ENCODE measurements around the gene ALDH3A2. TPM values are rescaled to one million over a fixed set of nuclear protein-coding genes. Genes with fewer than 3 reads are reported as not detected.

The ALDH3A2 gene
- total RNA-seq, 1 donor from 2014 or later: 36.9 TPM

DNA sequence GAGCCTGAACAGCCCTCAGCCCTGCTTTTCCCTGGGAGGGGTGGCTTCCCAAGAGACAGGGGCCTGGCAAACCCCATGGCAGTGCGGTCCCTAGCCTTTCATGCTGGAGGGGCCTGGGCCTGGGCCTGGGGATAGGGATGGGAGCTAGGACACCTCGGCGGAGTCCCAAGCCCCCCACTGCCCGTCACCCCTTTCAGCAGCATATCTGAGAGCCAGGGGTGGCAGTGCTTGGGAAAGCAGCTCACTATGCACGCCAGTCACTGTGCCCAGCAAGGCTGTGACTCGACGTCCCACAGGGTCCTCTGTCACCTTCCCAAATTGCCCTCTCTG, 68.4 kb downstream of the ALDH3A2 start:
- DNase-seq (ENCODE audit: low spot score): no peak
- H3K9me3 Mint-ChIP-seq: no peaks in the 10 kb centered on the region
- no peaks in the 10 kb centered on the region for H3K27me3 Mint-ChIP-seq (ENCODE audit: low read depth)
- intact Hi-C loops (cut with micrococcal nuclease): no loop called here
- H3K36me3 Mint-ChIP-seq (ENCODE audit: low read depth): no peaks in the 10 kb centered on the region
- no peaks in the 10 kb centered on the region for H3K4me1 Mint-ChIP-seq (ENCODE audit: low read depth)
- H3K4me3 Mint-ChIP-seq (ENCODE audit: low read depth): no peak overlapping the region
- H3K27ac Mint-ChIP-seq: no peak overlapping the region

DNA sequence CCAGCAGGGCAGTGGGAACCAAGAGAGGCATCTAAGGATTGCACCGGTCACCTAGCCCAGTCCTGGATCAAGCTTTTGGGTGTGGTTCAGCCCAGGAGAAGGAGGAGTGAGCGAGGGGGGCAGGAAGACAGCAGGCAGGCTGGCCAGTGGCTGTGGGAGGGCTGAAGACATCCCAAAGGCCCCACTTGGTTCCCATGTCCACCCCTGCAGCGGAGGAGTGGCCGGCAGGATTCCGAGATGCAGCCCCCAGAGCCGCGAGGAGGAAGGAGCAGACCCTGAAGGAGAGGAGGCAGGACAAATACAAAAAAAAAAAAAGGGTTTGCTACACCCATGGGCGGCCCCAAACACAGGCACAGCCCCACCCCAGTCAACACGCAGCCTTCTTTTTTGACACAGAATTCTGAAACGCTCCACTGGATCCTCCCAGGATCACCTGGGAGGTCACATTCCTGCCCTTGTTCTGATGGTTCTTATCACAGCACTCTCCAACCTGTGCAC, 68.9 kb downstream of the ALDH3A2 start:
- no peaks in the 10 kb centered on the region for H3K27me3 Mint-ChIP-seq (ENCODE audit: low read depth)
- no peak overlapping the region for H3K27ac Mint-ChIP-seq
- H3K9me3 Mint-ChIP-seq: no peaks in the 10 kb centered on the region
- intact Hi-C loops (cut with micrococcal nuclease): no loop called here
- DNase-seq (ENCODE audit: low spot score): no peak
- no peaks in the 10 kb centered on the region for H3K4me1 Mint-ChIP-seq (ENCODE audit: low read depth)
- H3K4me3 Mint-ChIP-seq (ENCODE audit: low read depth): no peak overlapping the region
- H3K36me3 Mint-ChIP-seq (ENCODE audit: low read depth): no peaks in the 10 kb centered on the region

GRCh38 chr17:19718041-19718612, 69.6 kb downstream of the ALDH3A2 start:
- no peak overlapping the region for H3K4me3 Mint-ChIP-seq (ENCODE audit: low read depth)
- H3K4me1 Mint-ChIP-seq (ENCODE audit: low read depth): no peaks in the 10 kb centered on the region
- H3K27ac Mint-ChIP-seq: no peak overlapping the region
- no peak for DNase-seq (ENCODE audit: low spot score)
- no peaks in the 10 kb centered on the region for H3K27me3 Mint-ChIP-seq (ENCODE audit: low read depth)
- H3K36me3 Mint-ChIP-seq (ENCODE audit: low read depth): no peaks in the 10 kb centered on the region
- intact Hi-C loops (cut with micrococcal nuclease): no loop called here
- no peaks in the 10 kb centered on the region for H3K9me3 Mint-ChIP-seq

- no peaks in the 10 kb centered on the region for H3K9me3 Mint-ChIP-seq
- intact Hi-C loops (cut with micrococcal nuclease): no loop called here
- H3K27me3 Mint-ChIP-seq (ENCODE audit: low read depth): no peaks in the 10 kb centered on the region
- H3K27ac Mint-ChIP-seq: no peak overlapping the region
- H3K4me1 Mint-ChIP-seq (ENCODE audit: low read depth): no peaks in the 10 kb centered on the region
- DNase-seq (ENCODE audit: low spot score): no peak
- H3K4me3 Mint-ChIP-seq (ENCODE audit: low read depth): no peak overlapping the region
- no peaks in the 10 kb centered on the region for H3K36me3 Mint-ChIP-seq (ENCODE audit: low read depth)
These were observed 70.2 kb downstream of the ALDH3A2 start for GRCh38 chr17:19718613-19719354.

DNA sequence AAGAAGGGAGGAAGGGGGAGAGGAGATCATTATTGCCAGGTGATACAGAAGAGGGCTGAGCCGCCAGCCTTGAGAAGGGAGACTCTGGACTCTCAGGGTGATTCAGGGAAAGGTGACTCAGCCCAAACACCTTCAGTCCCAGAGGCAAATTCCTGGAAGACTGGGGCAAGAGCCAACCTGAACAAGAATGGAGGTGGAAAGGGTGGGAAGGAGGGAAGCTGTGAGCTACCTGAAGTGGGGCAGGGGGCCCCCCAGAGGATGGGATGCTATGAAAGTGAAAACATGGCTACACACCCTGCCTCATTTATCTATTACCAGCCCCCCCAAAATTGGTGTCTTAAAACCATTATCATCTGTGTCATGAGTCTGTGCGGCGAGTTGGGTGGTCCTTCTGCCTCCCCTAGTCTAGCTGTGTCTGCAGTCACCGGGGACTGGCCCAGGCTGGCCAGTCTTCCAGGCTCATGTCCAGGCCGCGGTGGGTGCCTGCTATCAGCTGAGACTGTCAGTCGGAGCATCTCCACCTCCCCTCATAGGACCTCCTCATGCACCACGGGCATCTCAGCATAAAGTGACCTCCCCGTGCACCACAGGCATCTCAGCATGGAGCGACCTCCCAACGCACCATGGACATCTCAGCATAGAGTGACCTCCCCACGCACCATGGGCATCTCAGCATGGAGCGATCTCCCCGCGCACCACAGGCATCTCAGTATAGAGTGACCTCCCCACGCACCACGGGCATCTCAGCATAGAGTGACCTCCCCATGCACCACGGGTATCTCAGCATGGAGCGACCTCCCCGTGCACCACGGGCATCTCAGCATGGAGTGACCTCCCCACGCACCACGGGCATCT, 71.0 kb downstream of the ALDH3A2 start:
- no peaks in the 10 kb centered on the region for H3K9me3 Mint-ChIP-seq
- no peaks in the 10 kb centered on the region for H3K4me1 Mint-ChIP-seq (ENCODE audit: low read depth)
- no peaks in the 10 kb centered on the region for H3K36me3 Mint-ChIP-seq (ENCODE audit: low read depth)
- no peak overlapping the region for H3K27ac Mint-ChIP-seq
- H3K4me3 Mint-ChIP-seq (ENCODE audit: low read depth): no peak overlapping the region
- H3K27me3 Mint-ChIP-seq (ENCODE audit: low read depth): no peaks in the 10 kb centered on the region
- DNase-seq (ENCODE audit: low spot score): no peak
- intact Hi-C loops (cut with micrococcal nuclease): no loop called here

DNA sequence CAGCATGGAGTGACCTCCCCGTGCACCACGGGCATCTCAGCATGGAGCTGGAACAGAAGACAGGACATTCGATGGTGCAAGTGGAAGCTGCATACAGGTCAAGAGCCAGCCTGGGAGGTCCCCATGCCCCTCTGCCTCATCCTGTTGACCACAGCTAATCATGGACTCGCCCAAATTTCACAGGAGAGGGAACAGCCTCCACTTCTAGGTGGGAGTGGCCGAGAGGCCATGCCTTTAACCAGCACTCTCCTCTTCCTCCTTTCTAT, 71.6 kb downstream of the ALDH3A2 start:
- H3K4me3 Mint-ChIP-seq (ENCODE audit: low read depth): no peak overlapping the region
- intact Hi-C loops (cut with micrococcal nuclease): no loop called here
- H3K9me3 Mint-ChIP-seq: no peaks in the 10 kb centered on the region
- DNase-seq (ENCODE audit: low spot score): no peak
- peaks cover 2% of the 10 kb centered on the region for H3K4me1 Mint-ChIP-seq (ENCODE audit: low read depth)
- no peaks in the 10 kb centered on the region for H3K36me3 Mint-ChIP-seq (ENCODE audit: low read depth)
- H3K27ac Mint-ChIP-seq: no peak overlapping the region
- H3K27me3 Mint-ChIP-seq (ENCODE audit: low read depth): peaks cover 3% of the 10 kb centered on the region

GRCh38 chr17:19720631-19721426, 72.3 kb downstream of the ALDH3A2 start:
- intact Hi-C loops (cut with micrococcal nuclease): no loop called here
- H3K36me3 Mint-ChIP-seq (ENCODE audit: low read depth): no peaks in the 10 kb centered on the region
- peaks cover 9% of the 10 kb centered on the region for H3K27me3 Mint-ChIP-seq (ENCODE audit: low read depth)
- no peak overlapping the region for H3K27ac Mint-ChIP-seq
- H3K4me3 Mint-ChIP-seq (ENCODE audit: low read depth): no peak overlapping the region
- DNase-seq (ENCODE audit: low spot score): no peak
- no peaks in the 10 kb centered on the region for H3K9me3 Mint-ChIP-seq
- peaks cover 4% of the 10 kb centered on the region for H3K4me1 Mint-ChIP-seq (ENCODE audit: low read depth)

DNA sequence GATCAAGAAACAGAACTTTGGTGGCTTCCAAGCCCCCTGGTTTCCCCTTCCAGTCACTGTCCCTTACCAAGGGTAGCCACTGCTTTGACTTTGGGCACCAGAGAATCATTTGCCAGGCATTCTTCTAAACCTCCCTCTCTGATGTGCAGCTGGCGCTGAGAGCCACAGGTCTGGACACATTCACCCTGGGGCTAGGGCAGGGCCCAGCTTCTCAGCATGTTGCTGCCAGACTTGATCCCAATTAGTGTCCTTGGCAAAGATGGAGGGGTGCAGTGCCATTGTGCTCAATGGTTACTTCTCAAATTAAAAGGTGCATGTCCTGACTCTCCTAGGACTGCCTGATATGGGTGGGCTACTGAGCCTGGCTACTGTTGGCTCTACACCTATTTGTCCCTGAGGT, 75.4 kb downstream of the ALDH3A2 start:
- no peaks in the 10 kb centered on the region for H3K9me3 Mint-ChIP-seq
- H3K4me3 Mint-ChIP-seq (ENCODE audit: low read depth): no peak overlapping the region
- H3K27me3 Mint-ChIP-seq (ENCODE audit: low read depth): peaks cover 9% of the 10 kb centered on the region
- no peak for DNase-seq (ENCODE audit: low spot score)
- H3K27ac Mint-ChIP-seq: no peak overlapping the region
- no peaks in the 10 kb centered on the region for H3K36me3 Mint-ChIP-seq (ENCODE audit: low read depth)
- intact Hi-C loops (cut with micrococcal nuclease): no loop called here
- H3K4me1 Mint-ChIP-seq (ENCODE audit: low read depth): peaks cover 4% of the 10 kb centered on the region

DNA sequence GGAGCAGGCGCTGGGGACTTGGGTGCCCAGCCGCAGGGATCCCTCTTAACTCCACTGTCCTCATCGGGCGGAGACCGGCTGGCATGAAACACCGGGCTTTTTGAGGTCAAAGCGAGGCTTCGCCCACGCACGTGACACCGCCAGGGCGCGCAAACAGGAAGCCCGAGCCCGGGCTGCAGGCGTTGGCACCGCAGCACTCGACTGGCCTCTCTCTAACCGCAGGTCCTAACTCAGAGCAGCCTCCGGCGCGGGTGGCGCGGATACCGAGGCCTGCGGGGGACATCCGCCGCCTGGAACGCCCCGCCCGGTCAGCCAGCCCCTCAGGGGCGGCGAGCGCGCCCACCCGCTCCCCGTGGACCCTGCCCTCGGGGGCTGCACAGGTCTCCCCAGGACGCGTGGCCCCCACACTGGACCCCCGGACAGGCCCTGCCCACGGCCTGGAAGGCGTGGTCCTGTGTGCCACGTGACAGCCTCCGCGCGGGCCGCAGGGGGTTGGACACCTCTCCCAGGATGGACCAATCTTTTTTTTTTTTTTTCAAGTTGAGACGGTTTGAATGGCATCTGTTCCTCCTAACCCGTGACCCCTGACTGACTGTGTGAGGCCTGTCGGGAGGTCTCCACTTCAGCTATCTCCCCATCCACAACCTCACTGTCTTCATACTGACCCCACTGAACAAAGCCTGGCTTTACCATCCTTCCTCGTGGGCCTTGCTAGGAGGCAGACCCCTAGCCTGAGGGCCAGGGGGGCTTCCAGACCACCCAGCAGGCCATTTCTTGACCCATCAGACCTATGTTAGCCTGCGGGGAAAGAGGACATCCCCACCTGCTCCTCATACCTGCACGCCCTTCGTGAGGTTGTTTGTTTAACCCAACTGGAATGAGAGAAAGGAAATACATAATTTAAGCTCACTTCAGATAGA, 76.2 kb downstream of the ALDH3A2 start:
- Mint-ChIP-seq H3K4me3 (ENCODE audit: low read depth) (no peak overlapping the region), H3K9me3 (no peaks in the 10 kb centered on the region), H3K36me3 (ENCODE audit: low read depth) (no peaks in the 10 kb centered on the region), H3K27ac (no peak overlapping the region), H3K27me3 (ENCODE audit: low read depth) (peaks cover 9% of the 10 kb centered on the region), H3K4me1 (ENCODE audit: low read depth) (peaks cover 4% of the 10 kb centered on the region)
- intact Hi-C loops (cut with micrococcal nuclease): no loop called here
- DNase-seq (ENCODE audit: low spot score): no peak

DNA sequence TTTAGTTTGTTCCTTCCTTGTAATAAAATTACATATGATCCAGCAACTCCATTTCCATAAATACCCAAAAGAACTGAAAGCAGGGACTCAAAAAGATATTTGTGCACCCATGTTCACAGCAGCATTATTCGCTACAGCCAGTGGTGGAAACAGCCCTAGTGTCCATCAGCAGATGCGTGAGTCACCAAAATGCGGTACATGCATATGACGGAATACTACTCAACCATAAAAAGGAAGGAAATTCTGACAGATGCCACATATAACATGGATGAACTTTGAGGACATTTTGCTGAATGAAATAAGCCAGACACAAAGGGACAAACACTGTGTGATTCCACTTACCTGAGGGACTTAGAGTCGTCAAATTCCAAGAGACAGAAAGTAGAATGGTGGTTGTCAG, 76.9 kb downstream of the ALDH3A2 start:
- intact Hi-C loops (cut with micrococcal nuclease): no loop called here
- H3K36me3 Mint-ChIP-seq (ENCODE audit: low read depth): no peaks in the 10 kb centered on the region
- peaks cover 4% of the 10 kb centered on the region for H3K4me1 Mint-ChIP-seq (ENCODE audit: low read depth)
- H3K9me3 Mint-ChIP-seq: no peaks in the 10 kb centered on the region
- no peak for DNase-seq (ENCODE audit: low spot score)
- no peak overlapping the region for H3K4me3 Mint-ChIP-seq (ENCODE audit: low read depth)
- H3K27ac Mint-ChIP-seq: no peak overlapping the region
- peaks cover 9% of the 10 kb centered on the region for H3K27me3 Mint-ChIP-seq (ENCODE audit: low read depth)

DNA sequence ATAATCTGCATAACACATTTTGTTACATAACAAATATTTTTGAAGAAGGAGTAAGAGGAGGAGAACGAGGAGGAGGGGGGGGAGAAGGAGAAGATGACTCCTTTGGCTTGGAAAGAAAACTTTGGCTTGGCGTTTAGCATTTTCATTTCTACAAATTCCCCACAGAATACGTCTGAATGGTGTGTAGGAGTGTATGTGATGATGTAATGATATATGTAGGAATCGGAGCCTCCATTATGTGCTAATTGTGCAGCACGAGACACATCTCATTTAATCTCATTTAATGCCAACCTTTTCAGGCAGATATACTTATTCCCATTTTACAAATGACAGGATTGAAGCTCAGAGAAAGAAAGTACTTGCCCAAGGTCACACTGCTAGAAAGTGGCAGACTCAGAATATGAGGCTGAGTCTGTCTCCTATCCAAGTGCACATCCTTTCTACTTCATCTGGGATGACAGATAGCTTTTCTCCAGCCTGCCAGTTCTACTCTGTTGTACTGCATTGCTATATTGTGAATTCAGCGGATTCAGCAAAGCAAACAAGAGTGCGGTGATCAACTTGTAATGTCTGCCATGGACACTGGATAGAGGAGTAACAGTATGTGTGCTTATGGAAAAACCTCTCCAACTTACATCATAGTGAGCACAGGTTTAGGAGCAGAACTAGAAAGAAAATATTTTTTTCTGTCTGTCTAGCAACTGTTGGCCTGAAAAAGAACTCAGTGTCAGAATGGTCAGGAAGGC, 78.3 kb downstream of the ALDH3A2 start:
- intact Hi-C loops (cut with micrococcal nuclease): no loop called here
- Mint-ChIP-seq H3K4me3 (ENCODE audit: low read depth) (no peak overlapping the region), H3K27me3 (ENCODE audit: low read depth) (peaks cover 9% of the 10 kb centered on the region), H3K9me3 (no peaks in the 10 kb centered on the region), H3K36me3 (ENCODE audit: low read depth) (no peaks in the 10 kb centered on the region), H3K27ac (no peak overlapping the region), H3K4me1 (ENCODE audit: low read depth) (peaks cover 4% of the 10 kb centered on the region)
- DNase-seq (ENCODE audit: low spot score): no peak
